GM21526 (cell line): ENCODE data around the gene ASB3.
A peak's percentile ranks its signal among the peaks of the same experiment; 100 is the strongest.
"Not testable (repeated sequence)": the region's sequence is repeated elsewhere in the genome, so short reads cannot be mapped to it uniquely, and the experiment has no call there.

Source experiments
- ATAC-seq: cut with Tn5 transposase; IDR thresholded peaks from one replicate; pipeline ENCODE4 v1.9.1; 2021; ENCODE audit warnings: moderate library complexity; ENCODE audit not compliant: unreplicated experiment, low FRiP score

The ASB3 gene

GRCh38 chr2:53787614-53788289 lies 999 bp upstream of the ASB3 start:
- no peak for ATAC-seq

DNA sequence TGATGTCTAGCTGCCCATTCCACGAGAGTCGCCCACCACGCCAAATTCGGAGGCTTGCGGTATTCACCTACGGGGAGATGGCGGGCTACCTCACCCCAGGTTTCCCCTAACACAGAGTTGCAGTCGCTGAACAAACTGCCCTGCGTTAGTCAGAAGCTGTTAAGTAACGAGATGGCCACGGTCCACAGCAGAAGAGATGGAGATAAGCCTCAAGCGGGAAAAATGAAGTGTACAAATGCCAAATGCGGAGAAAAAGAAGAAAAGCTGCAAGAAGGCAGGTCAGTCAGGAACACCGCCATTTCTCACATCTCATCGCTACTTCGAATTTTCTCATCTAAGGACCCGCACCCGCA lies 425 bp downstream of the ASB3 start:
- ATAC-seq, result peak; percentile 9

DNA sequence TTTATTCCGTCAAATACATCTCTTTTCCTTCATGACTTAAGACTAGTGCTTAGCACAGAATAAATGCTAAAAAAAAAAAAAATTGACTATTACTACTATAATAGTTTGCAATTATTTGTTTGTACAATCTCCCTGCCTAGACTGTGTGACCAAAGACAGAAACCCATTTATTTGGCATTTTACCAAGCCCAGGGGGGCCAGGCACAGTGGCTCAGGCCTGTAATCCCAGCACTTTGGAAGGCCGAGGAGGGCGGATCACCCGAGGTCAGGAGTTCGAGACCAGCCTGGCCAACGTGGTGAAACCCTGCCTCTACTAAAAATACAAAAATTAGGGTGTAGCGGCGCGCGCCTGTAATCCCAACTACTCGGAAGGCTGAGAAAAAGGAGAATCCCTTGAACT lies 1.4 kb downstream of the ASB3 start:
- ATAC-seq, result no peak

DNA sequence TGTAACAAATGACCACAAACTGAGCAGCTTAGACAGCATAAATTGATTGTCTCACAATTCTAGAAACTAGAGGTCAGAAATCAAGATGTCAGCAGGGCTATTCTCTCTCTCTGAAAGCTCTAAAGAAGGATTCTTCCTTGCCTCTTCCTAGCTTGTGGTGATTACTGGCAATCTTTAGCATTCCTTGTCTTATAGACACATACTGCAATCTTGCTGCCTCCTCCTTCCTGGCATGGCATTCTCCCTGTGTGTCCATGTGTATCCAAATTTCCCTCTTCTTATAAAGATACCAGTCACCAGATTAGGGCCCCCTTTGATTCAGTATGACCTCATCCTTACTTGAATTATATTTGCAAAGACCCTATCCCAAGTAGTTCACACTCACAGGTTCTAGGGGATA lies 2.3 kb downstream of the ASB3 start:
- no peak for ATAC-seq

GRCh38 chr2:53782676-53783075 lies 4.1 kb downstream of the ASB3 start:
- no peak for ATAC-seq

- ATAC-seq, result no peak
Measured at GRCh38 chr2:53780056-53780455, 6.7 kb downstream of the ASB3 start.

DNA sequence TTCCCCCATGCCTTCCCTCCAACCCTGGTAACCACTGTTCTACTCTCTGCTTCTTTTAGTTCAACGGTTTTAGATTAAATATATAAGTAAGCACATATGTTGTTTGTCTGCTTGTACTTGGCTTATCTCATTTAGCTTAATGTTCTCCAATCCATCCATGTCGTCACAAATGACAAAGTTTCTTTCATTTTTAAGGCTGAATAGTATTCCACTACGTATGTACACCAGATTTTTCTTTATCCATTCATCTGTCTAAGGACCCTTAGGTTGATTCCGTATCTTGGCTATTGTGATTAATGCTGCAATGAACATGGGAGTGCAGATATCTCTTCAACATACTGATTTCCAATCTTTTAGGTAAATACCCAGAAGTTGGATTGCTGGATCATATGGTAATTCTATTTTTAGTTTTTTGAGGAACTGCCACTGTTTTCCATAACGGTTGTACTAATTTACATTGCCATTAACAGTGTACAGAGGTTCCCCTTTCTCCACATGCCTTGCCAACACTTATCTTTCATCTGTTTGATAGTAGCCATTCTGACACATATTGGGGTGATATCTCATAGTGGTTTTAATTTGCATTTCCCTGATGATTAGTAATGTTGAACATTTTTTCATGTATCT lies 8.1 kb downstream of the ASB3 start:
- no peak for ATAC-seq

DNA sequence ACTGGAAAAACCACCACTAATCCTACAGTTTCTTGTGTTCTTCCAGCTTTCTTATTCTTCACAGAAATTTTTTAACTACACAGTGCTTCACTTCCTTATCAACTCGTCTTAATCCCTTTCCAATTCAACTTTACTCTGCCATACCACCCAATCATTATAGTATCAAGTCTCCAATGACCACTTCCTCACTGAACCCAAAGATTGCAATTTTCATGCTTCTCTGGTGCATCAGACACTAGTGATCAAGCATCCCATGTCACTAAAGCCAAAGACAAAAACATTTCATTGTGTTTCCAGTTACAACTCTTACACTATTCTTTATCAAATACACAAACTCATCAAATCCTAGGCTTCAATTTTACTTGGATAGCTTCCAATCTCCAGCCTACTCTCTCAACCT lies 9.6 kb downstream of the ASB3 start:
- no peak for ATAC-seq

DNA sequence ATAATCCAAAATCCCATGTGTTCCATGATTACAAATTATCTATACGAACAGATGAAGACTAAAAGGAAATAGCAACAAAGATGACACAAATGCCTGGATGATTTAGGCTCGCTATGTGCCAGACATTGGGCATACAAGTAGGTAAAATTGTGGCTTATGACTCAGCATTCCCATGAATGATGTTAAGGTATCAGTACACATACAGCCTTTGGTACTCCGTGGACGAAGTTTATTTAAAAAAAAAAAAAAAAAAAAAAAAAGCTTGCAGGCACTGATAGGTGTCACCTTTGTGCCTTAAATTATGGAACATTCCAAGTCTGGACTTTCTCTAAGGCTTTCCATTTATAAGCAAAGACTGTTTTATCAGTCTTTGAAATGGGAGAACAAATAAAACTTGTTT lies 16.5 kb downstream of the ASB3 start:
- ATAC-seq, result no peak

DNA sequence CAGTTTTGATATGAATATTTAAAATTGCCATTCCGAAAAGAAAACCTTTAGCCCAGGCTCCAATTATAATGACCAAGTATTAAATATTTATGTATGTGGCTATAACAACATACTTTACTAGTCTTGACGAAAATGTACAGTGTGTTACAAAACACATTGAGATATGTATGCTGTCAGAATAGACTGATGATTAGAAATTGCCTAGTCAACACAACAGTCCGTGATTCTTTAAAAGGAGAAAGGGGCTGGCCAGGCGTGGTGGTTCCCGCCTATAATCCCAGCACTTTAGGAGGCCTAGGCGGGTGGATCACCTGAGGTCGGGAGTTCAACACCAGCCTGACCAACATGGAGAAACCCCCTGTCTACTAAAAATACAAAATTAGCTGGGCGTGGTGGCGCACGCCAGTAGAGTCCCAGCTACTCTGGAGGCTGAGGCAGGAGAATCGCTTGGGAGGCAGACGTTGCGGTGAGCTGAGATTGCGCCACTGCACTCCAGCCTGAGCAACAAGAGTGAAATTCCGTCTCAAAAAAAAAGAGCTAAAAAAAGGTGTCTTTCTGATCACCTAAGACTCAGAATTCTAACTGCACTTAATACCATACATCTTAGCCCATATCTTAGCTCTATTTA lies 17.3 kb downstream of the ASB3 start:
- ATAC-seq, result no peak

DNA sequence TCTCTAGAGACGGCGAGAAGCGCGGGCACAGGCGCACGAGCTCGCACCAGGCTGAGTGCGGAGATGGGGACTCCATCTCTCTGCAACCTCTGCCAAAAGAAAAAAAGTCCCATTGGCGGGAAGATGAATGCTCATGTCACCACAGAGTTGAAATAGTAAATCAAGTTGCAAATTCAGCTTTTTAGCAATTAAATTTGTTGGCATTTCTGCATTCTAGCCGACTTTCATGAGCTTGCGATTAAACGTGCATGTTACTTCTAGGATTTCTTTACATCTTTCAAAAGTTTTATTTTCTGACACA lies 18.6 kb downstream of the ASB3 start:
- peak; percentile 44 for ATAC-seq

- peak; percentile 91 for ATAC-seq
Measured at GRCh38 chr2:53767405-53768241, 19.1 kb downstream of the ASB3 start, which contains the start of gene CHAC2. CHAC2 (plus strand) TSS chr2:53767804; CDS start chr2:53767887, 83 bp downstream.

DNA sequence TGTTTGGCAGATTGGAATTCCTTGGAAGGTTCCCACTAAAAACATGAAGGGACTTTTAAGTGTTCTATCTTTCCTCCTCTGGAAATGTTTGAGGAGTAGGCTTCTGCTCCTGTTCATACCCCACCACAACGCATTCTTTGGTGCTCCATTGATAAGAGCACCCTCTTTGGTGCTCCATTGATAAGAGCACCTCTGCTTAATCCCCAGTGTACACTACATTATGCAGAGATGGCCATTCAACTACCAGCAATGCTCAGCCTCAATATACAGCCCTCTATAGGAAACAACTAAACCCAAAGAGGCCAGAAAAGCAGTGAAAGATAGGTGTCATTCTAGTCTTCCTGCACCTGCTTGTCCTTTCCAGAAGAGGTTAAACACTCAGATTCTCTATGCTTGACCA lies 21.0 kb downstream of the ASB3 start:
- no peak for ATAC-seq

- not testable (repeated sequence) for ATAC-seq
Measured at GRCh38 chr2:53757206-53757605, 29.5 kb downstream of the ASB3 start.

GRCh38 chr2:53756644-53757043 lies 30.1 kb downstream of the ASB3 start:
- ATAC-seq, result no peak

DNA sequence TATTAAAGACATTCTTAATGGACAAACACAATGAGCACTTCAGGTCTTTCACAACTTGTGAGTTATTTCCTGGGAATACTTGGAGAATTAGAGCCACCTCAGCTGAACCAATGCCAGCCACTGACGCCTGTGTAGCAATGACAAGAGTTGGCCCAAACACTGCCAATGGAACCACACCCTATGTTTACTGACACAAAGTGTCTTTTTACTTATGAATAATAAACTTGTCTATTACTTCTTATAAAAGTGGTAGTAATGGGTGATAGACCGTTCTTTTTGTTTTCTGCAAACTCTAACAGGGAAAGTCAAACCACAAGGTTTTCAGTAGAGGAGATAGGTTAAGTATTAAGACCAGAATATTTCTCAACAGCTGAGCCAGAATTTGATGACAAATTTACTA lies 31.6 kb downstream of the ASB3 start:
- ATAC-seq, result no peak

DNA sequence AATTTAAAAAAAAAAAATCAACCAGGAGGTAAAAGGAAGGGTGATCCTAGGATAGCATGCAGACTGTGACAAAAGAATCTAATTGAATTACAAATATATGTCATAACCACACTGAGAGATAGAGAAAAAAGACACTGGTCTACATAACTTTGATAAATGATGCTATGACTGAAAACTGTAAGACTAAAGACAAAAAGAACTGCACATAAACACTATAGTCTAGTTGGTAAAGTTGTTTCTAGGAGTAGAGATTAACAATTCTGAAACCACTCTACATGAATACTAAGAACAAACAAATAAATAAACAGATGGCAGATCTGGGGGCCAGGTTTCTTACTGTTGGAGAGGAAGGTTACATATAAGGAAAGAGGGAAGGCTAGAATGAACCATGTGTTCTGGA lies 33.7 kb downstream of the ASB3 start:
- no peak for ATAC-seq

DNA sequence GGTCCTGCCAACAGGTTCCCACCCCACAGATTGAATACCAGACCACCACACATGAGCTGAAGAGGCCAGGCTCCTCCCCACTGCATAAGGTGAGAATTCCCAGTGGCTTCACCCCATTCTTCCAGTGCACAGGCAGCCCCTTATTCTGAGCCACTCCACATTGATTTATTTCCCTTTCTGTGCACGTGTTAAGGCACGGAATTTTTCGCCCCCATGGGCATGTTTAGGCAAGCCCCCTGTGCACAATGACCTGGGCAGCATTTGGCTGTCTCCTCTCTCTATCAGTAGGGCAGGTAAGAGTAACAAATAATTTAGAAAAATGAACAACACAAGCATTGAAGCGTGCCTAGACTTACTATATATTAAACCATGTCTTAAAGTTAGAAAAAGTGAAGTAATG lies 34.4 kb downstream of the ASB3 start:
- no peak for ATAC-seq

- peak; percentile 91 for ATAC-seq
Measured at GRCh38 chr2:53751728-53752127, 35.0 kb downstream of the ASB3 start.

DNA sequence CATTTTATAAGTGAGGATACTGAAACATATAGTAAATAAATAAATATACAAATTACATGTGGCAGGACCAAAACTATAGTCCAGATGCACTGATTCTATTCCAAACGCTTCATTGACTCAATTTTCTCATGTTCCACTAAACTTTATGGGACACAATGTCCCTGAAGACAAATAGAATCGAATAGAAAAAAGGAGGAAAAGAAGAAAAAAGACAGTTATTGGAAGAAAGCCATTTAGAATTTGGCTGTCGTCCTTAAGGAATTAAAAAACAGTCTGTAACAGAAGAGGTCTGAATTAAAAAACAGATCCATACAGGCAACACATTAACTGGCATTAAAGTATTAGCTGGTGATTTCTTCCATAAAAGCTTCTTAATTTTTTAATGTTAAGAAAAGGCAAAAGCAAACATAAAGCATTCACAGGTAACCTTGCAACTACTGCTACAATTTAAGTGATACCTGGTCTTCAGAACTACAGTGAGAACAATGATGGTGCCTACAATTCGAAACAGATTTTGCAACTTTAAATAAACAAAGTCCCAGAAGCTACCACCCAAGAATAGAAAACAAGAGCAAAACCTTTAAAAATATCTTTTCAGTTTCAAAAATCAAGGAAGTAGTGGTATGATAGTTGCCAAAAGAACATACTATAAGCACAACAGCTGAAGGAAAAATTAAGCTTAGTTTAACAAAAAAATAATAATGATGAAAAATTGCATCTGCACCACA lies 36.5 kb downstream of the ASB3 start:
- no peak for ATAC-seq
